OCI-LY3 (cell line): ENCODE measurements around the gene TOLLIP.

Experiments used
- EZH2phosphoT487 ChIP-seq: fragments of 200-600 bp; shearing (Covaris generic); IDR thresholded peaks from 2 replicates; pipeline ENCODE4 v1.6.1; 2018; ENCODE audit warnings: antibody characterized with exemption, mixed run types, low read depth
- TF ChIP-seq, protein P1 (sequence below): fragments of 200-600, 300-600 bp; sonication (generic); IDR thresholded peaks from 2 replicates; pipeline ENCODE4 v1.5.1; 2014; ENCODE audit warnings: antibody characterized with exemption, low read length, low read depth

DNA sequence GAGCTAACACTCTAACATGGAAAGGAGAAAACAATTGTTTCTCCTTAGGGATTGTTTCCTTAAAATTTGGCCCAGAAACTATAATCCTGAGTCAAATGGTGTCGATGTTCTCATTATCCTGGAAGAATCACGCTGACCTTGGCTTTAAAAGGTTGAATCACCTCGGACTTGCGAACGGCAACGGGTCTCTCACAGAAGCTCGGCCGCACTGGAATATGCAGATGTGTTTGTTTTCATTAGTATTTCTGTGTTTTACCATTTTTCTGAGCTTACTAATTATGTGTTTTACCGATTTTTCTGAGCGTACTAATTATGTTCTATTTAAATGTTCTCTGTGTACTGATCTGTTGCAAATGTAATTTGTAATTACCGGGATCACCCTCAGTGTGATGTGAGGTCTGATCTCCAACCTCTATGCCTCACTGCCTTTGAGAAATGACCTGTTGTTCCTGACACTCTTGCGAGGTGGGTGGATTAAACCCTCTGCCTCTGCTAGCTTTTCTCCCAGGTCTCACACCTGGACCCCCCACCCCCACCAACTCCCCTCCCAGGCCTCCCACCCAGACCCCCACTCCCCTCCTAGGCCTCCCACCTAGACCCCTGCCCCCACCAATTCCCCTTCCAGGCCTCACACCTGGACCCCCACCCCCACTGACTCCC lies 42.0 kb upstream of the TOLLIP start:
- TF ChIP-seq, protein P1, sequence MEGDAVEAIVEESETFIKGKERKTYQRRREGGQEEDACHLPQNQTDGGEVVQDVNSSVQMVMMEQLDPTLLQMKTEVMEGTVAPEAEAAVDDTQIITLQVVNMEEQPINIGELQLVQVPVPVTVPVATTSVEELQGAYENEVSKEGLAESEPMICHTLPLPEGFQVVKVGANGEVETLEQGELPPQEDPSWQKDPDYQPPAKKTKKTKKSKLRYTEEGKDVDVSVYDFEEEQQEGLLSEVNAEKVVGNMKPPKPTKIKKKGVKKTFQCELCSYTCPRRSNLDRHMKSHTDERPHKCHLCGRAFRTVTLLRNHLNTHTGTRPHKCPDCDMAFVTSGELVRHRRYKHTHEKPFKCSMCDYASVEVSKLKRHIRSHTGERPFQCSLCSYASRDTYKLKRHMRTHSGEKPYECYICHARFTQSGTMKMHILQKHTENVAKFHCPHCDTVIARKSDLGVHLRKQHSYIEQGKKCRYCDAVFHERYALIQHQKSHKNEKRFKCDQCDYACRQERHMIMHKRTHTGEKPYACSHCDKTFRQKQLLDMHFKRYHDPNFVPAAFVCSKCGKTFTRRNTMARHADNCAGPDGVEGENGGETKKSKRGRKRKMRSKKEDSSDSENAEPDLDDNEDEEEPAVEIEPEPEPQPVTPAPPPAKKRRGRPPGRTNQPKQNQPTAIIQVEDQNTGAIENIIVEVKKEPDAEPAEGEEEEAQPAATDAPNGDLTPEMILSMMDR = no peak
- no peak for TF ChIP-seq EZH2phosphoT487
